ENCODE measurements around the gene PGR.

DNA sequence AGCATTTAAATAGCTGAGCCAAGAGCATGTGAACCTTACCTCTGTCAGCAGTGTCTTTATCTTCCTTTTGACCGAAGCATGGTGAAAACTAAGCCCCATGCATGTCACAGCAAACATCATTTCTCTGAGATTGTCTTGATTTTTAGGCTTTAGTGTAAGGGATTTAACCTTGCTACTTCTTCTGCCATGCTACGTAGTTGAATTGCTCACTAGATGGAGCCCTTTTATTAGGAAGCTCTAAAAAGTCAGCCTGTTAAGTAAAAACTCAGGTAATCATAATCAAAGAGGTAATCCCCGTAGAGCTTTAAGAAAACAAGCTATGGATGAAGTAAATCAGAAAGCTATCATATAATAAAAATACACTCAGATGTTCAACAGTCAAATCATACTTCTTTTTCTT lies 149.5 kb downstream of the PGR start:
- TF ChIP-seq, protein P1, sequence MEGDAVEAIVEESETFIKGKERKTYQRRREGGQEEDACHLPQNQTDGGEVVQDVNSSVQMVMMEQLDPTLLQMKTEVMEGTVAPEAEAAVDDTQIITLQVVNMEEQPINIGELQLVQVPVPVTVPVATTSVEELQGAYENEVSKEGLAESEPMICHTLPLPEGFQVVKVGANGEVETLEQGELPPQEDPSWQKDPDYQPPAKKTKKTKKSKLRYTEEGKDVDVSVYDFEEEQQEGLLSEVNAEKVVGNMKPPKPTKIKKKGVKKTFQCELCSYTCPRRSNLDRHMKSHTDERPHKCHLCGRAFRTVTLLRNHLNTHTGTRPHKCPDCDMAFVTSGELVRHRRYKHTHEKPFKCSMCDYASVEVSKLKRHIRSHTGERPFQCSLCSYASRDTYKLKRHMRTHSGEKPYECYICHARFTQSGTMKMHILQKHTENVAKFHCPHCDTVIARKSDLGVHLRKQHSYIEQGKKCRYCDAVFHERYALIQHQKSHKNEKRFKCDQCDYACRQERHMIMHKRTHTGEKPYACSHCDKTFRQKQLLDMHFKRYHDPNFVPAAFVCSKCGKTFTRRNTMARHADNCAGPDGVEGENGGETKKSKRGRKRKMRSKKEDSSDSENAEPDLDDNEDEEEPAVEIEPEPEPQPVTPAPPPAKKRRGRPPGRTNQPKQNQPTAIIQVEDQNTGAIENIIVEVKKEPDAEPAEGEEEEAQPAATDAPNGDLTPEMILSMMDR (conservative IDR thresholded peaks at IDR 0.05), result peak; percentile 73
- no peak for TF ChIP-seq ZFX (IDR thresholded peaks at IDR 0.05)

All from C4-2B (cell line).